PC-3 (cell line): ENCODE data around the gene LYPD5. TPM values are rescaled to one million over a fixed set of nuclear protein-coding genes. Genes with fewer than 3 reads are reported as not detected.

Source experiments
- ATAC-seq: fragments of 200-7000 bp; cut with Tn5 transposase; 2 replicates; pipeline ENCODE4 v1.9.1; 2020; ENCODE audit warnings: mild to moderate bottlenecking, moderate library complexity
- BruUV-seq: library from RNA; stranded (reverse); fragments of 400-500 nt; replicated peaks from 2 replicates; lab custom pipeline; 2021; lab: Mats Ljungman, UMichigan
- CTCF ChIA-PET: fragments of 300-600 bp; sonication (Branson Sonifier 250); formaldehyde crosslinking; loops from one replicate; lab custom pipeline; 2022; ENCODE audit warnings: antibody characterized with exemption; lab: Charles Lee
- POLR2A ChIA-PET: fragments of 300-600 bp; sonication (Branson Sonifier 250); formaldehyde crosslinking; loops from one replicate; lab custom pipeline; 2022; ENCODE audit warnings: antibody characterized with exemption; ENCODE audit not compliant: unreplicated experiment; lab: Charles Lee
- DNase-seq: peaks from one replicate; pipeline ENCODE4 v3.0.0-alpha.2; 2015
- H2AFZ ChIP-seq: fragments of 300-600 bp; sonication (generic); 2 replicates; pipeline ENCODE4 v1.6.0; 2016; ENCODE audit warnings: antibody characterized with exemption, low read length
- H3F3A ChIP-seq: fragments of 300-600 bp; sonication (generic); one replicate; pipeline ENCODE4 v1.6.0; 2017; ENCODE audit warnings: antibody characterized with exemption, low read length, control low read depth, mild to moderate bottlenecking; ENCODE audit not compliant: unreplicated experiment
- H3K27ac ChIP-seq: fragments of 300-600 bp; sonication (generic); 2 replicates; pipeline ENCODE4 v1.5.1; 2016; ENCODE audit warnings: mild to moderate bottlenecking, low read length
- H3K27me3 ChIP-seq: fragments of 300-600 bp; sonication (generic); 2 replicates; pipeline ENCODE4 v1.6.1; 2016; ENCODE audit warnings: low read length, mixed read lengths
- H3K36me3 ChIP-seq: fragments of 300-600 bp; sonication (generic); 2 replicates; pipeline ENCODE4 v1.6.1; 2016; ENCODE audit warnings: low read depth, mixed run types, low read length, mixed read lengths
- H3K4me1 ChIP-seq: fragments of 300-600 bp; sonication (generic); 2 replicates; pipeline ENCODE4 v1.5.1; 2016; ENCODE audit warnings: low read length; ENCODE audit not compliant: insufficient read depth
- H3K4me2 ChIP-seq: fragments of 300-600 bp; sonication (generic); 2 replicates; pipeline ENCODE4 v1.6.0; 2016; ENCODE audit warnings: low read length
- H3K4me3 ChIP-seq: fragments of 300-600 bp; sonication (generic); 2 replicates; pipeline ENCODE4 v1.5.1; 2016; ENCODE audit warnings: mild to moderate bottlenecking, low read length, mixed read lengths
- H3K79me2 ChIP-seq: fragments of 300-600 bp; sonication (generic); 2 replicates; pipeline ENCODE4 v1.6.1; 2017; ENCODE audit warnings: low read length, mixed read lengths
- H3K9ac ChIP-seq: fragments of 300-600 bp; sonication (generic); 2 replicates; pipeline ENCODE4 v1.6.0; 2016; ENCODE audit warnings: mild to moderate bottlenecking, low read length
- H3K9me2 ChIP-seq: fragments of 300-600 bp; sonication (generic); replicated peaks from 2 replicates; pipeline ENCODE4 v1.6.1; 2016; ENCODE audit warnings: mixed run types, low read length, mixed read lengths
- H3K9me3 ChIP-seq: fragments of 300-600 bp; sonication (generic); 2 replicates; pipeline ENCODE4 v1.6.1; 2016; ENCODE audit warnings: low read length, mixed read lengths
- H4K20me1 ChIP-seq: fragments of 300-600 bp; sonication (generic); 2 replicates; pipeline ENCODE4 v1.6.1; 2016; ENCODE audit warnings: low read length, mixed read lengths
- CTCF ChIP-seq: fragments of 300-600 bp; sonication (generic); conservative IDR thresholded peaks from 2 replicates; pipeline ENCODE4 v1.5.1; 2017; ENCODE audit warnings: antibody characterized with exemption, low read depth, mild to moderate bottlenecking, low read length
- EZH2 ChIP-seq: fragments of 300-600 bp; sonication (generic); IDR thresholded peaks from one replicate; pipeline ENCODE4 v1.6.1; 2017; ENCODE audit warnings: antibody characterized with exemption, mild to moderate bottlenecking, low read length; ENCODE audit not compliant: unreplicated experiment
- EZH2phosphoT487 ChIP-seq: fragments of 300-600 bp; sonication (generic); IDR thresholded peaks from 2 replicates; pipeline ENCODE4 v1.6.1; 2018; ENCODE audit warnings: mild to moderate bottlenecking, antibody characterized with exemption, low read length, borderline replicate concordance
- intact Hi-C: fragments of 100-400 bp; cut with micrococcal nuclease; formaldehyde crosslinking; loops from 2 replicates; pipeline ENCODE4 v1.9.0; 2023
- total RNA-seq: library from RNA; depleted of rRNA; stranded (reverse); fragments of >200 nt; gene quantifications from 2 replicates; pipeline ENCODE4 v1.2.3, GENCODE V29; 2014

LYPD5 gene
- total RNA-seq, 1 experiment from 2014 or later: 6.8 TPM

DNA sequence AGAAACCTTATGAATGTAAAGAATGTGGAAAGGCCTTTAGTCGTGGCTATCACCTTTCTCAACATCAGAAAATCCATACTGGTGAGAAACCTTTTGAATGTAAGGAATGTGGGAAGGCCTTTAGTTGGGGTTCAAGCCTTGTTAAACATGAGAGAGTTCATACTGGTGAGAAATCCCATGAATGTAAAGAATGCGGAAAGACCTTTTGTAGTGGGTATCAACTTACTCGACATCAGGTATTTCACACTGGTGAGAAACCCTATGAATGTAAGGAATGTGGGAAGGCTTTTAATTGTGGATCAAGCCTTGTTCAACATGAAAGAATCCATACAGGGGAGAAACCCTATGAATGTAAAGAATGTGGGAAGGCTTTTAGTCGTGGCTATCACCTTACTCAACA lies 45.6 kb upstream of the LYPD5 start:
- H3K9me2 ChIP-seq: no peaks in the 10 kb centered on the region
- ChIA-PET CTCF (no interaction called here), POLR2A (no interaction called here)
- H3K27ac ChIP-seq: no peak overlapping the region
- no peaks in the 10 kb centered on the region for H3K79me2 ChIP-seq
- no peak overlapping the region for H3K4me3 ChIP-seq
- DNase-seq: no peak
- peaks cover 58% of the 10 kb centered on the region for H3K9me3 ChIP-seq
- no peaks in the 10 kb centered on the region for H4K20me1 ChIP-seq
- H3K36me3 ChIP-seq: peaks cover 83% of the 10 kb centered on the region
- TF ChIP-seq EZH2phosphoT487 (no peak), CTCF (no peak), EZH2 (no peak)
- no peaks in the 10 kb centered on the region for H3K27me3 ChIP-seq
- no peaks in the 10 kb centered on the region for H3K4me1 ChIP-seq
- ATAC-seq: no peak
- BruUV-seq: no TSS peak
- no peak overlapping the region for H3K4me2 ChIP-seq
- intact Hi-C loops: no loop called here
- H2AFZ ChIP-seq: no peak overlapping the region
- no peaks in the 10 kb centered on the region for H3F3A ChIP-seq
- no peak overlapping the region for H3K9ac ChIP-seq

DNA sequence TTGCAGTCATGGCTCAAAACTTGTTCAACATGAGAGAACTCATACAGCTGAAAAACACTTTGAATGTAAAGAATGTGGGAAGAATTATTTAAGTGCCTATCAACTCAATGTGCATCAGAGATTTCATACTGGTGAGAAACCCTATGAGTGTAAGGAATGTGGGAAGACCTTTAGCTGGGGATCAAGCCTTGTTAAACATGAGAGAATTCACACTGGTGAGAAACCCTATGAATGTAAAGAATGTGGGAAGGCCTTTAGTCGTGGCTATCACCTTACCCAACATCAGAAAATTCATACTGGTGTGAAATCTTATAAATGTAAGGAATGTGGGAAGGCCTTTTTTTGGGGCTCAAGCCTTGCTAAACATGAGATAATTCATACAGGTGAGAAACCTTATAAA lies 45.0 kb upstream of the LYPD5 start:
- no TSS peak for BruUV-seq

More for the DNA sequence above, 45.0 kb upstream of the LYPD5 start:
- no peak overlapping the region for H3K4me3 ChIP-seq
- H3K9me3 ChIP-seq: peaks cover 58% of the 10 kb centered on the region
- H3K27me3 ChIP-seq: no peaks in the 10 kb centered on the region
- H4K20me1 ChIP-seq: no peaks in the 10 kb centered on the region
- H2AFZ ChIP-seq: no peak overlapping the region
- H3K27ac ChIP-seq: no peak overlapping the region
- no peaks in the 10 kb centered on the region for H3K9me2 ChIP-seq
- H3K9ac ChIP-seq: no peak overlapping the region
- no peaks in the 10 kb centered on the region for H3K4me1 ChIP-seq
- no peak for ATAC-seq
- no peak overlapping the region for H3K4me2 ChIP-seq
- ChIA-PET CTCF (no interaction called here), POLR2A (no interaction called here)
- no peak for DNase-seq
- peaks cover 83% of the 10 kb centered on the region for H3K36me3 ChIP-seq
- no peaks in the 10 kb centered on the region for H3F3A ChIP-seq
- intact Hi-C loops: no loop called here
- TF ChIP-seq EZH2: no peak
- no peak for TF ChIP-seq EZH2phosphoT487
- no peak for TF ChIP-seq CTCF
- no peaks in the 10 kb centered on the region for H3K79me2 ChIP-seq
